H1 (cell line): ENCODE measurements around the gene GUF1. TPM values are rescaled to one million over a fixed set of nuclear protein-coding genes. Genes with fewer than 3 reads are reported as not detected.

ENCODE experiments used
- BRCA1 ChIP-seq: IDR thresholded peaks from 2 replicates; pipeline ENCODE4 v1.6.1; 2012; ENCODE audit warnings: low read depth, low read length, improper control_type of control experiment
- CREB1 ChIP-seq: IDR thresholded peaks from 2 replicates; pipeline ENCODE4 v1.6.1; 2012; ENCODE audit warnings: inconsistent platforms
- GTF2F1 ChIP-seq: IDR thresholded peaks from 2 replicates; pipeline ENCODE4 v1.6.1; 2012; ENCODE audit warnings: low read depth, low read length, improper control_type of control experiment, borderline replicate concordance
- JUND ChIP-seq: IDR thresholded peaks from 2 replicates; pipeline ENCODE4 v1.6.1; 2011; ENCODE audit warnings: mild to moderate bottlenecking, improper control_type of control experiment, low read length
- KDM1A ChIP-seq: fragments of 200-600, 300-600 bp; sonication (generic); IDR thresholded peaks from 2 replicates; pipeline ENCODE4 v1.7.1; 2016; ENCODE audit warnings: mild to moderate bottlenecking, low read length, borderline replicate concordance
- KDM5A ChIP-seq: fragments of 200-600 bp; IDR thresholded peaks from 2 replicates; pipeline ENCODE4 v1.7.1; 2012; ENCODE audit warnings: mild to moderate bottlenecking, low read length, inconsistent platforms, mixed read lengths
- TAF1 ChIP-seq: IDR thresholded peaks from 2 replicates; pipeline ENCODE4 v1.6.1; 2011; ENCODE audit warnings: mild to moderate bottlenecking, low read depth, low read length
- polyA plus RNA-seq, 7 experiments: library from polyadenylated mRNA; depleted of rRNA in 3 of 7; stranded (reverse) in 5 of 7; unstranded in 2 of 7; fragments of >200 nt in 5 of 7; fragments of 200-250 nt in 2 of 7; gene quantifications; 1 replicate in 5 of 7; 2 replicates in 1 of 7; 4 replicates in 1 of 7; pipeline versions ENCODE4 v1.2.1 to v1.2.3, GENCODE V29; 2011 to 2013; ENCODE audit warnings: missing spikeins in 2 of 7, mixed read lengths in 2 of 7
- total RNA-seq: library from RNA; stranded (reverse); fragmentation: NEBNext Ultra II Directional; extraction: Animal tissue kit (Norgen Biotek cat#: 25700); gene quantifications from 2 replicates; pipeline ENCODE4 v1.2.1, GENCODE V29; 2021
- TF ChIP-seq, protein P1 (sequence below): fragments of 300-600 bp; sonication (generic); IDR thresholded peaks from 2 replicates; pipeline ENCODE4 v1.7.1; 2012; ENCODE audit warnings: low read length, moderate library complexity, mild to moderate bottlenecking, inconsistent platforms; ENCODE audit not compliant: insufficient replicate concordance

GUF1 gene
- total and polyA plus RNA-seq, 2 of the 8 experiments (the other 6 are each of a cell fraction or from before 2014, with no cell fraction given): 14.8 to 30.6 TPM

- TF ChIP-seq, protein P1, sequence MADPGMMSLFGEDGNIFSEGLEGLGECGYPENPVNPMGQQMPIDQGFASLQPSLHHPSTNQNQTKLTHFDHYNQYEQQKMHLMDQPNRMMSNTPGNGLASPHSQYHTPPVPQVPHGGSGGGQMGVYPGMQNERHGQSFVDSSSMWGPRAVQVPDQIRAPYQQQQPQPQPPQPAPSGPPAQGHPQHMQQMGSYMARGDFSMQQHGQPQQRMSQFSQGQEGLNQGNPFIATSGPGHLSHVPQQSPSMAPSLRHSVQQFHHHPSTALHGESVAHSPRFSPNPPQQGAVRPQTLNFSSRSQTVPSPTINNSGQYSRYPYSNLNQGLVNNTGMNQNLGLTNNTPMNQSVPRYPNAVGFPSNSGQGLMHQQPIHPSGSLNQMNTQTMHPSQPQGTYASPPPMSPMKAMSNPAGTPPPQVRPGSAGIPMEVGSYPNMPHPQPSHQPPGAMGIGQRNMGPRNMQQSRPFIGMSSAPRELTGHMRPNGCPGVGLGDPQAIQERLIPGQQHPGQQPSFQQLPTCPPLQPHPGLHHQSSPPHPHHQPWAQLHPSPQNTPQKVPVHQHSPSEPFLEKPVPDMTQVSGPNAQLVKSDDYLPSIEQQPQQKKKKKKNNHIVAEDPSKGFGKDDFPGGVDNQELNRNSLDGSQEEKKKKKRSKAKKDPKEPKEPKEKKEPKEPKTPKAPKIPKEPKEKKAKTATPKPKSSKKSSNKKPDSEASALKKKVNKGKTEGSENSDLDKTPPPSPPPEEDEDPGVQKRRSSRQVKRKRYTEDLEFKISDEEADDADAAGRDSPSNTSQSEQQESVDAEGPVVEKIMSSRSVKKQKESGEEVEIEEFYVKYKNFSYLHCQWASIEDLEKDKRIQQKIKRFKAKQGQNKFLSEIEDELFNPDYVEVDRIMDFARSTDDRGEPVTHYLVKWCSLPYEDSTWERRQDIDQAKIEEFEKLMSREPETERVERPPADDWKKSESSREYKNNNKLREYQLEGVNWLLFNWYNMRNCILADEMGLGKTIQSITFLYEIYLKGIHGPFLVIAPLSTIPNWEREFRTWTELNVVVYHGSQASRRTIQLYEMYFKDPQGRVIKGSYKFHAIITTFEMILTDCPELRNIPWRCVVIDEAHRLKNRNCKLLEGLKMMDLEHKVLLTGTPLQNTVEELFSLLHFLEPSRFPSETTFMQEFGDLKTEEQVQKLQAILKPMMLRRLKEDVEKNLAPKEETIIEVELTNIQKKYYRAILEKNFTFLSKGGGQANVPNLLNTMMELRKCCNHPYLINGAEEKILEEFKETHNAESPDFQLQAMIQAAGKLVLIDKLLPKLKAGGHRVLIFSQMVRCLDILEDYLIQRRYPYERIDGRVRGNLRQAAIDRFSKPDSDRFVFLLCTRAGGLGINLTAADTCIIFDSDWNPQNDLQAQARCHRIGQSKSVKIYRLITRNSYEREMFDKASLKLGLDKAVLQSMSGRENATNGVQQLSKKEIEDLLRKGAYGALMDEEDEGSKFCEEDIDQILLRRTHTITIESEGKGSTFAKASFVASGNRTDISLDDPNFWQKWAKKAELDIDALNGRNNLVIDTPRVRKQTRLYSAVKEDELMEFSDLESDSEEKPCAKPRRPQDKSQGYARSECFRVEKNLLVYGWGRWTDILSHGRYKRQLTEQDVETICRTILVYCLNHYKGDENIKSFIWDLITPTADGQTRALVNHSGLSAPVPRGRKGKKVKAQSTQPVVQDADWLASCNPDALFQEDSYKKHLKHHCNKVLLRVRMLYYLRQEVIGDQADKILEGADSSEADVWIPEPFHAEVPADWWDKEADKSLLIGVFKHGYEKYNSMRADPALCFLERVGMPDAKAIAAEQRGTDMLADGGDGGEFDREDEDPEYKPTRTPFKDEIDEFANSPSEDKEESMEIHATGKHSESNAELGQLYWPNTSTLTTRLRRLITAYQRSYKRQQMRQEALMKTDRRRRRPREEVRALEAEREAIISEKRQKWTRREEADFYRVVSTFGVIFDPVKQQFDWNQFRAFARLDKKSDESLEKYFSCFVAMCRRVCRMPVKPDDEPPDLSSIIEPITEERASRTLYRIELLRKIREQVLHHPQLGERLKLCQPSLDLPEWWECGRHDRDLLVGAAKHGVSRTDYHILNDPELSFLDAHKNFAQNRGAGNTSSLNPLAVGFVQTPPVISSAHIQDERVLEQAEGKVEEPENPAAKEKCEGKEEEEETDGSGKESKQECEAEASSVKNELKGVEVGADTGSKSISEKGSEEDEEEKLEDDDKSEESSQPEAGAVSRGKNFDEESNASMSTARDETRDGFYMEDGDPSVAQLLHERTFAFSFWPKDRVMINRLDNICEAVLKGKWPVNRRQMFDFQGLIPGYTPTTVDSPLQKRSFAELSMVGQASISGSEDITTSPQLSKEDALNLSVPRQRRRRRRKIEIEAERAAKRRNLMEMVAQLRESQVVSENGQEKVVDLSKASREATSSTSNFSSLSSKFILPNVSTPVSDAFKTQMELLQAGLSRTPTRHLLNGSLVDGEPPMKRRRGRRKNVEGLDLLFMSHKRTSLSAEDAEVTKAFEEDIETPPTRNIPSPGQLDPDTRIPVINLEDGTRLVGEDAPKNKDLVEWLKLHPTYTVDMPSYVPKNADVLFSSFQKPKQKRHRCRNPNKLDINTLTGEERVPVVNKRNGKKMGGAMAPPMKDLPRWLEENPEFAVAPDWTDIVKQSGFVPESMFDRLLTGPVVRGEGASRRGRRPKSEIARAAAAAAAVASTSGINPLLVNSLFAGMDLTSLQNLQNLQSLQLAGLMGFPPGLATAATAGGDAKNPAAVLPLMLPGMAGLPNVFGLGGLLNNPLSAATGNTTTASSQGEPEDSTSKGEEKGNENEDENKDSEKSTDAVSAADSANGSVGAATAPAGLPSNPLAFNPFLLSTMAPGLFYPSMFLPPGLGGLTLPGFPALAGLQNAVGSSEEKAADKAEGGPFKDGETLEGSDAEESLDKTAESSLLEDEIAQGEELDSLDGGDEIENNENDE: no peak
- TF ChIP-seq KDM5A (no peak), JUND (no peak), GTF2F1 (no peak), BRCA1 (no peak), CREB1 (no peak), KDM1A (no peak), TAF1 (no peak)
- TF ChIP-seq, all 59 proteins: peak for 0
Measured at GRCh38 chr4:44675366-44675765, 2.9 kb upstream of the GUF1 start (continued).
